Psoas muscle (tissue), 8 donors: Measurements from ENCODE around the gene CLSTN2. TPM values are rescaled to one million over a fixed set of nuclear protein-coding genes. Genes with fewer than 3 reads are reported as not detected.

Experiments used
- ATAC-seq, 4 donors: fragments of 200-7000 bp; cut with Tn5 transposase; one replicate each; pipeline ENCODE4 v1.9.1; 2020; ENCODE audit warnings: moderate library complexity in 3 of 4, mild to moderate bottlenecking in 2 of 4
- DNase-seq, 2 donors: peaks; one replicate each; pipeline ENCODE4 v3.0.0-alpha.2; 2020
- H3K27ac ChIP-seq: fragments of 200-600 bp; one replicate; pipeline ENCODE4 v1.8.0; 2022
- H3K27me3 ChIP-seq, 3 donors: fragments of 200-600 bp in 1 of 3; one replicate each; pipeline versions ENCODE4 v1.6.1 to v1.8.0; 2013 to 2022; ENCODE audit warnings: low read length in 2 of 3, mild to moderate bottlenecking in 2 of 3, moderate library complexity in 1 of 3; ENCODE audit not compliant: insufficient read depth in 3 of 3
- H3K36me3 ChIP-seq, 2 donors: fragments of 200-600 bp in 1 of 2; one replicate each; pipeline versions ENCODE4 v1.6.1 to v1.8.0; 2013 to 2022; ENCODE audit warnings: low read depth in 1 of 2, mild to moderate bottlenecking in 1 of 2, moderate library complexity in 1 of 2; ENCODE audit not compliant: insufficient read depth in 1 of 2
- H3K4me1 ChIP-seq: fragments of 200-600 bp; one replicate; pipeline ENCODE4 v1.8.0; 2022
- H3K4me3 ChIP-seq: fragments of 200-600 bp; one replicate; pipeline ENCODE4 v1.8.0; 2022; ENCODE audit warnings: mild to moderate bottlenecking
- H3K9me3 ChIP-seq: fragments of 200-600 bp; one replicate; pipeline ENCODE4 v1.8.0; 2022
- WGBS, 3 donors: extraction: QIAGEN DNeasy Blood & Tissue Kit; methylation state at CpG; one replicate each; pipeline versions ENCODE4 v1.1.6 to v1.1.7; 2013; 5-methylcytosine and 5-hydroxymethylcytosine counted together
- intact Hi-C, 2 donors: fragments of 100-400 bp; cut with DNase I; formaldehyde crosslinking; loops; one replicate each; pipeline versions ENCODE4 v1.11.0 to v1.14.2; 2022
- polyA plus RNA-seq, 3 donors: library from polyadenylated mRNA; stranded (reverse); fragments of 200-250 nt; gene quantifications; one replicate each; pipeline ENCODE4 v1.2.3, GENCODE V29; 2013
- total RNA-seq, 4 donors: library from RNA; stranded (reverse); fragmentation: NEBNext Ultra II Directional in 2 of 4; extraction: Animal tissue kit (Norgen Biotek cat#: 25700) in 2 of 4; gene quantifications; one replicate each; pipeline versions ENCODE4 v1.2.1 to v1.2.4, GENCODE V29; 2021 to 2023
- TF ChIP-seq, protein P1 (sequence below): fragments of 200-600 bp; IDR thresholded peaks from one replicate; pipeline ENCODE4 v1.8.0; 2022; ENCODE audit warnings: antibody characterized with exemption
- donor health status: healthy with polysubstance abuse.
- donor health status: DM: no; HTN: no; CAD: no; lungs with moderate emphysema.
- donor health status: Bipolar disorder and iron deficiency.
- donor health status: healthy.
- donor health status: DM: yes; HTN: yes; CAD: no.
- donor health status: DM: no; HTN: no; CAD: no.
- donor health status: DM: no; HTN: no; CAD: no.
- donor health status: DM: yes; HTN: yes; CAD: no.

Gene CLSTN2
- total and polyA plus RNA-seq, 7 donors = 0.24 to 5.0 (median 1.5) TPM

DNA sequence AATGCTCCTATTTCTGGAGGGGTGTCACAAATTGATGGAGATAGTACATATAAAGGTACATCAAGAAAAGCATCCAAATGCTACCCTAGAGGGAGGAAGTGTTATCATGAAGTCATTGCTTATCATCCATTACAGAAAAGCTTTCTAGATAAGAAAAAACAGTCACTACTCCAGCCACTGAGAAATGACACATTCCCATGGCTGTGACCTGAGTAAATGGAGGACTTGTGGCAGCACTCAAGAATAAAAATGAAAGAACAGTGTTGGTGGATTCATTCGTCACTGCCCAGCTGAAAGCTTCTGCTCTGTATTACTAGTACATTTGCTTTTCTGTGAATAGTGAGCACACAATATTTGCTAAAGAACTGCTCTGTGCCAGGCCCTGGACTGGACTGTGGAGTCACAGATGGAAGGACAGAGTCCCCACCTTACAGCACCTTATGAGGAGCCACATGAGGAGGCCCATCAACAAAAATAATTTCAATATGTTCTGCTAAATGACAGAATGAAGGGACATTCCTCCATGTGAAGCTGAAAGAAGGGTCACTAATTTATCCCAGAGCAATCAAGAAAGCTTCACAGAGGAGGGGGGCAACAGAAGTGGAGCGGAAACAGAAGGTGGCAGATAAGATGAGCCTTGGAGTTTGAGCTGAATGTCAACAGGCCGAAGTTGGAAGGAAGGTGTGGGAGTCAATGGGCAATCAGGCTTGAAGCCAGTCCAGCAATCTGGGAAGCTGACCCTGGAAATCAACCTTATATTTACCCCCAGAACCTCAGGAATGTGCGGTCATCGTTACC, 399.3 kb downstream of the CLSTN2 start:
- WGBS, 3 donors = 81 to 89% (median 85%) methylated on average over 5 of the region's 5 CpGs
- DNase-seq = no peak
- no peak overlapping the region for H3K27ac ChIP-seq
- no peaks in the 10 kb centered on the region for H3K9me3 ChIP-seq
- ATAC-seq = no peak
- no peaks in the 10 kb centered on the region for H3K36me3 ChIP-seq
- TF ChIP-seq, protein P1, sequence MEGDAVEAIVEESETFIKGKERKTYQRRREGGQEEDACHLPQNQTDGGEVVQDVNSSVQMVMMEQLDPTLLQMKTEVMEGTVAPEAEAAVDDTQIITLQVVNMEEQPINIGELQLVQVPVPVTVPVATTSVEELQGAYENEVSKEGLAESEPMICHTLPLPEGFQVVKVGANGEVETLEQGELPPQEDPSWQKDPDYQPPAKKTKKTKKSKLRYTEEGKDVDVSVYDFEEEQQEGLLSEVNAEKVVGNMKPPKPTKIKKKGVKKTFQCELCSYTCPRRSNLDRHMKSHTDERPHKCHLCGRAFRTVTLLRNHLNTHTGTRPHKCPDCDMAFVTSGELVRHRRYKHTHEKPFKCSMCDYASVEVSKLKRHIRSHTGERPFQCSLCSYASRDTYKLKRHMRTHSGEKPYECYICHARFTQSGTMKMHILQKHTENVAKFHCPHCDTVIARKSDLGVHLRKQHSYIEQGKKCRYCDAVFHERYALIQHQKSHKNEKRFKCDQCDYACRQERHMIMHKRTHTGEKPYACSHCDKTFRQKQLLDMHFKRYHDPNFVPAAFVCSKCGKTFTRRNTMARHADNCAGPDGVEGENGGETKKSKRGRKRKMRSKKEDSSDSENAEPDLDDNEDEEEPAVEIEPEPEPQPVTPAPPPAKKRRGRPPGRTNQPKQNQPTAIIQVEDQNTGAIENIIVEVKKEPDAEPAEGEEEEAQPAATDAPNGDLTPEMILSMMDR = no peak
- H3K4me1 ChIP-seq = no peaks in the 10 kb centered on the region
- H3K4me3 ChIP-seq = no peak overlapping the region
- intact Hi-C loops = no loop called here
- H3K27me3 ChIP-seq = peaks cover 0 to 1% (median 0%) of the 10 kb centered on the region in 3 donors

DNA sequence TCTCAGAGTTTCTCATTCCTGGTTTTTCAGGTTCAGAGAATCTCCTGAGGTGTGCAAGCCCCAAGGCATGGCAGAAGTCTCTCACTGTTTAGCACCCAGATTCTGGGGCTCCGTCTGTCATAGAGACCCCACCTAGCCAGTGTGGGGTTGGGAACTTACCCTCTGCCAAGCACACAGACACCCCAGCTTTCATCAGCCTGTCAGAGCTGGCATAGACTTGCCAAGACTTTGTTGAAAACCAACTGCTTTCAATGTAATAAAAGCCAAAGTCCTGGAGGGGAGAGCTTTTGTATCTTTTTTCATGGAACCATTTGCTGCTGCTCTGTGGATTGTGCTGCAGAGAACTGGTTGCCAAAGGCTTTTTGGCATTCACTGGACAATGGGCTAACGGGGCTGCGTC, 401.5 kb downstream of the CLSTN2 start:
- no peaks in the 10 kb centered on the region for H3K27me3 ChIP-seq
- WGBS, 3 donors = 41 to 68% (median 51%) methylated on average over 3 of the region's 3 CpGs
- H3K4me3 ChIP-seq = no peak overlapping the region
- TF ChIP-seq, protein P1 = no peak
- DNase-seq (no peak), ATAC-seq (no peak)
- H3K27ac ChIP-seq = no peak overlapping the region
- H3K4me1 ChIP-seq = no peaks in the 10 kb centered on the region
- no peaks in the 10 kb centered on the region for H3K36me3 ChIP-seq
- no peaks in the 10 kb centered on the region for H3K9me3 ChIP-seq
- intact Hi-C loops = no loop called here

DNA sequence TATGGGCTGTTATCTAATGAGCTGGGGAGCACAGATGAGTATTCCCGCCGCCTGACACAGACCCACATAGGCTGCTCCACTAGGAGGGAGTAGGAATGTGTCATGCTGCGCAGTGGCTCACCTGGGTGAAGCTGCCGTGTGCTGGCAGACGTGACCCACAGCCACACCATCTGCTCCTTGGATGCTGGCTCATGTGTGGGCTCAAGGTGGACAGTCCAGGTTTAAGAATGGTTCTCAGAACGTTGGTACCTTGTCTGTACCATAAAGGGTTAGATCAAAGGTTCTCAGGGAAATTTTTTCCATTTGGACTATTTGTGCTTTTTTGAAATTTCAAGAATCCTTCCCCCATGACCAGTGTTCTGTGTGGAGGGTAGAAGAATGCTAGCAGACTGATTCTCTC, 403.9 kb downstream of the CLSTN2 start:
- intact Hi-C loops = no loop called here

DNA sequence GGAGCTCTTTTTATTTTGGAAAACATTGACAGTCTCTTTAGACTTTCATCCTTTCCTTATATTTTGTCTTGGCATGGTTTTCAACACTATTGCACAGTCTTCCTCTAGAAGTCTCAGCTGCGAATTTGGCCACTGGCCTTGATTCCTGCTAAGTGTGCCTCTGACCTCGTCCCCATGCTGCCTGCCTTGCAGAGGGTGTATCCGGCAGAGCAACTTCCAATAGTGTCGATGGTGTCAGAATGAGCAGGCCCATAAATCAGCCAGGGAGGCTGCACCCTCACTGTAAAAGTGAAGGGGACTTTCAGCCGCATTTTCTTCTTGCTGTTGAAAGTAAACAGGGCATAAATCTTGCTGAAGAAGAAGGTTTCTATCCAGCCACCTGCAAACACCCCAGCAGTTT, 406.2 kb downstream of the CLSTN2 start:
- ATAC-seq (no peak), DNase-seq (no peak)
- intact Hi-C loops = no loop called here

More for the DNA sequence above, 403.9 kb downstream of the CLSTN2 start:
- DNase-seq (no peak), ATAC-seq (no peak)
- WGBS, 3 donors = 90 to 95% (median 92%) methylated on average over 6 of the region's 6 CpGs
- H3K36me3 ChIP-seq = no peaks in the 10 kb centered on the region
- H3K27me3 ChIP-seq = no peaks in the 10 kb centered on the region
- TF ChIP-seq, protein P1 = no peak
- H3K4me3 ChIP-seq = no peak overlapping the region
- H3K9me3 ChIP-seq = no peaks in the 10 kb centered on the region
- no peak overlapping the region for H3K27ac ChIP-seq
- H3K4me1 ChIP-seq = no peaks in the 10 kb centered on the region

More for the DNA sequence above, 406.2 kb downstream of the CLSTN2 start:
- Histone ChIP-seq H3K4me3 (no peak overlapping the region), H3K27ac (no peak overlapping the region), H3K9me3 (no peaks in the 10 kb centered on the region), H3K36me3 (no peaks in the 10 kb centered on the region), H3K27me3 (no peaks in the 10 kb centered on the region), H3K4me1 (no peaks in the 10 kb centered on the region)
- WGBS, 3 donors = 51 to 66% (median 51%) methylated on average over 5 of the region's 5 CpGs
- TF ChIP-seq, protein P1 = no peak
